Psoas muscle (tissue), 8 donors: Measurements from ENCODE around the gene ZC3H12C. TPM values are rescaled to one million over a fixed set of nuclear protein-coding genes. Genes with fewer than 3 reads are reported as not detected.

Experiments
- ATAC-seq, 4 donors: fragments of 200-7000 bp; cut with Tn5 transposase; one replicate each; pipeline ENCODE4 v1.9.1; 2020; ENCODE audit warnings: moderate library complexity in 3 of 4, mild to moderate bottlenecking in 2 of 4
- DNase-seq, 2 donors: peaks; one replicate each; pipeline ENCODE4 v3.0.0-alpha.2; 2020
- H3K27ac ChIP-seq: fragments of 200-600 bp; one replicate; pipeline ENCODE4 v1.8.0; 2022
- H3K27me3 ChIP-seq, 3 donors: fragments of 200-600 bp in 1 of 3; one replicate each; pipeline versions ENCODE4 v1.6.1 to v1.8.0; 2013 to 2022; ENCODE audit warnings: low read length in 2 of 3, mild to moderate bottlenecking in 2 of 3, moderate library complexity in 1 of 3; ENCODE audit not compliant: insufficient read depth in 3 of 3
- H3K36me3 ChIP-seq, 2 donors: fragments of 200-600 bp in 1 of 2; one replicate each; pipeline versions ENCODE4 v1.6.1 to v1.8.0; 2013 to 2022; ENCODE audit warnings: low read depth in 1 of 2, mild to moderate bottlenecking in 1 of 2, moderate library complexity in 1 of 2; ENCODE audit not compliant: insufficient read depth in 1 of 2
- H3K4me1 ChIP-seq: fragments of 200-600 bp; one replicate; pipeline ENCODE4 v1.8.0; 2022
- H3K4me3 ChIP-seq: fragments of 200-600 bp; one replicate; pipeline ENCODE4 v1.8.0; 2022; ENCODE audit warnings: mild to moderate bottlenecking
- H3K9me3 ChIP-seq: fragments of 200-600 bp; one replicate; pipeline ENCODE4 v1.8.0; 2022
- CTCF ChIP-seq: fragments of 200-600 bp; IDR thresholded peaks from one replicate; pipeline ENCODE4 v1.8.0; 2022; ENCODE audit warnings: antibody characterized with exemption
- WGBS, 3 donors: extraction: QIAGEN DNeasy Blood & Tissue Kit; methylation state at CpG; one replicate each; pipeline versions ENCODE4 v1.1.6 to v1.1.7; 2013; 5-methylcytosine and 5-hydroxymethylcytosine counted together
- intact Hi-C, 2 donors: fragments of 100-400 bp; cut with DNase I; formaldehyde crosslinking; loops; one replicate each; pipeline versions ENCODE4 v1.11.0 to v1.14.2; 2022
- polyA plus RNA-seq, 3 donors: library from polyadenylated mRNA; stranded (reverse); fragments of 200-250 nt; gene quantifications; one replicate each; pipeline ENCODE4 v1.2.3, GENCODE V29; 2013
- total RNA-seq, 4 donors: library from RNA; stranded (reverse); fragmentation: NEBNext Ultra II Directional in 2 of 4; extraction: Animal tissue kit (Norgen Biotek cat#: 25700) in 2 of 4; gene quantifications; one replicate each; pipeline versions ENCODE4 v1.2.1 to v1.2.4, GENCODE V29; 2021 to 2023
- donor health status: healthy with polysubstance abuse.
- donor health status: DM: no; HTN: no; CAD: no; lungs with moderate emphysema.
- donor health status: Bipolar disorder and iron deficiency.
- donor health status: healthy.
- donor health status: DM: yes; HTN: yes; CAD: no.
- donor health status: DM: no; HTN: no; CAD: no.
- donor health status: DM: no; HTN: no; CAD: no.
- donor health status: DM: yes; HTN: yes; CAD: no.

The ZC3H12C gene
- total and polyA plus RNA-seq, 7 donors, result 2.3 to 27.4 (median 17.5) TPM

DNA sequence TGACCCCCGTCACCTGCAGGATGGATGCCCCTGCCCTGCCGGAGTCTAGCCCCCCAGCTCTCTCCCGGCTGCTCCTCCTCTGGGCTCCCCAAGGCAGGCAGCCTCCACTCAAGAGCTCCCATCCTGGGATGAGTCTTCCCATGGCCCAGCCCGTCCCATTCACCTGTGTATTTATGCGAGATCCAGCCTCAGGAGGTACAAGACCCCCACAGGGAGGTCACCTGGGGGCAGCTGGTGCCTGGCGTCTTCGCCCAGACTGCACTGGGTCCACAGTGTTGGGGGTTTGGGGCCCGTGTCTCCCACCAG, 43.0 kb upstream of the ZC3H12C start:
- Histone ChIP-seq H3K27ac (no peak overlapping the region), H3K27me3 (no peaks in the 10 kb centered on the region), H3K9me3 (peaks cover 13% of the 10 kb centered on the region), H3K4me3 (no peak overlapping the region), H3K4me1 (no peaks in the 10 kb centered on the region), H3K36me3 (no peaks in the 10 kb centered on the region)
- ATAC-seq, result no peak
- WGBS, 3 donors, result 93 to 97% (median 95%) methylated on average over 8 of the region's 8 CpGs
- intact Hi-C loops, result no loop called here
- TF ChIP-seq CTCF, result no peak
- no peak for DNase-seq

DNA sequence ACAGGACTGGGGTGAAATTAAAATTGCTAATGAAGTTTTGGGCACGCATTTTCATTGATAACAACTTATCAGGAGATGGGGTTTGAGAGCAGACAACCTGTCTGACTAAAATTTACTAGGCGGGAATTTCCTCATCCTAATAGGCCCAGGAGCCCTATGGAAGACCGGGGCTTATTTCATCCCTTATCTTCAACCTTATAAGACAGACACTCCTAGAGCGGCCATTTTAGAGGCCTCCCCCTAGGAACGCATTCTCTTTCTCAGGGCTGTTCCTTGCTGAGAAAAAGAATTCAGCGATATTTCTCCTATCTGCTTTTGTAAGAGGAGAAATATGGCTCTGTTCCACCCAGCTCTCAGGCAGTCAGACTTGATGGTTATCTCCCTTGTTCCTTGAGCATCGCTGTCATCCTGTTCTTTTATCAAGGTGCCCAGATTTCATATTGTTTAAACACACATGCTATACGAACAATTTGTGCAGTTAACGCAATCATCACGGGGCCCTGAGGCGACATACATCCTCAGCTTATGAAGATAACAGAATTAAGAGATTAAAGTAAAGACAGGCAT, 39.3 kb upstream of the ZC3H12C start:
- Histone ChIP-seq H3K27ac (no peak overlapping the region), H3K4me3 (no peak overlapping the region), H3K36me3 (no peaks in the 10 kb centered on the region), H3K9me3 (peaks cover 13% of the 10 kb centered on the region), H3K4me1 (no peaks in the 10 kb centered on the region), H3K27me3 (no peaks in the 10 kb centered on the region)
- ATAC-seq (no peak), DNase-seq (no peak)
- WGBS, 3 donors, result 94 to 96% (median 94%) methylated on average over 11 of the region's 11 CpGs
- TF ChIP-seq CTCF, result no peak
- intact Hi-C loops, result no loop called here

- Histone ChIP-seq H3K36me3 (no peaks in the 10 kb centered on the region), H3K27me3 (no peaks in the 10 kb centered on the region), H3K9me3 (peaks cover 13% of the 10 kb centered on the region), H3K27ac (no peak overlapping the region), H3K4me1 (no peaks in the 10 kb centered on the region), H3K4me3 (no peak overlapping the region)
- DNase-seq (no peak), ATAC-seq (no peak)
- intact Hi-C loops, result no loop called here
- no peak for TF ChIP-seq CTCF
- WGBS, 3 donors, result 49 to 64% (median 55%) methylated on average over 2 of the region's 2 CpGs
Measured at GRCh38 chr11:110056956-110057355, 36.2 kb upstream of the ZC3H12C start.

DNA sequence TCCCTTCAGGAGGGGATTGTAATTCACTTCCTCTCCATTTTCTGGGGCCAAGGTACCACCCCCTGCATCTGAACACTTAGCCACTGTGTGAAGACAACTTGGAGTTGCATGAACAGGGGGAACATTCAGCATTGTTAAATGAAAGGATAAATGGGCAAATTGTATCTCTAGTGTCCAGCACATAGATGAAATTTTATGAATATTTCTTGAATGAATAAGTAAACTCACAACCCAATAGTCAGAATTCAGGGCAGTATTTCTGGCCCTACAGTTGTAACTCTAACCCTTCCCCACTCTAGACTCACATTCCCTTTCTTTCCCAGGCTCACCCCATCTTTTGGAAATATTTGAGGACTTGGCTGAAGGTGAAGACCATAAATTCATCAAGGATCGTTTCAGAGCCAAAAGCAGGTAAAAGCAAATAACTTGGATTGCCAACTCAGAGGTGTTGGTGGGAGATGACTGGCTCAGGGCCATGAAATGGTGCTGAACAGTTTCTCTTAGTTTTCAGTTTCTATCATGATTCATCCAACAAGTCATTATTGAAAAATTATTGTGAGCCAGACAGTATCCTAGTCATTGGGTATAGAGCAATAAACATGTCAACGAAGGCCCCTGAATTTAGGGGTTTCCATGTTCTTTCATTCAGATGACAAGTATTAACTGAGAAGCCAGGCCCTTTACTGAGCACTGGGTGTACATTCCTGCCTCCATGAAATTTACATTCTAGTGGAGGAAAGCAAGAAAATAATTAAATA, 33.3 kb upstream of the ZC3H12C start:
- TF ChIP-seq CTCF, result no peak
- no peaks in the 10 kb centered on the region for H3K36me3 ChIP-seq
- no peaks in the 10 kb centered on the region for H3K27me3 ChIP-seq
- 73 to 79% (median 74%) methylated on average over 2 of the region's 2 CpGs for WGBS, 3 donors
- no peaks in the 10 kb centered on the region for H3K4me1 ChIP-seq
- H3K4me3 ChIP-seq, result no peak overlapping the region
- ATAC-seq (no peak), DNase-seq (no peak)
- no peak overlapping the region for H3K27ac ChIP-seq
- H3K9me3 ChIP-seq, result no peaks in the 10 kb centered on the region
- intact Hi-C loops, result no loop called here

DNA sequence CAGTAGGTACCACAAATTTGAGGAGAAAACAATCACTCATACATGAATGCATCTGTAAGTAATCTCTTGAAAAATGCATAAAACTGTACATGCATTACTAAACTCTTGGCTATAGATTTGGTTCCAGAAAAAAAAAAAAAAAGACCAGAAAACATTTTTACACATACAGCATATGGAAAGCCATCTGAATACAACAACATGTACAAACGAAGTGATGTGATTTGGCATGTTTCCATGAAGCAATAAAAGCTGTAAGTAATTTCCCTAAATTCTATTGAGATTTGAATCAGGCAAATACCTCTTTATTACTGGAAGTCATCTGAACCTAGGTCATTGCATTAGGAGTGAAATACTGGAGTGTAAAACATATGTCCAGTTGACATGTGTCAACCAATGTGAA, 31.9 kb upstream of the ZC3H12C start:
- no peak for TF ChIP-seq CTCF
- ATAC-seq (no peak), DNase-seq (no peak)
- Histone ChIP-seq H3K36me3 (no peaks in the 10 kb centered on the region), H3K27ac (no peak overlapping the region), H3K27me3 (no peaks in the 10 kb centered on the region), H3K4me3 (no peak overlapping the region), H3K4me1 (no peaks in the 10 kb centered on the region), H3K9me3 (no peaks in the 10 kb centered on the region)
- intact Hi-C loops, result no loop called here
- 51 to 65% (median 59%) methylated on average over 1 of the region's 1 CpG for WGBS, 3 donors
